Measurements from ENCODE around the gene FBXL14. TPM values are rescaled to one million over a fixed set of nuclear protein-coding genes. Genes with fewer than 3 reads are reported as not detected.

Gene FBXL14
- polyA plus RNA-seq, 1 donor from 2014 or later: 15.1 TPM

DNA sequence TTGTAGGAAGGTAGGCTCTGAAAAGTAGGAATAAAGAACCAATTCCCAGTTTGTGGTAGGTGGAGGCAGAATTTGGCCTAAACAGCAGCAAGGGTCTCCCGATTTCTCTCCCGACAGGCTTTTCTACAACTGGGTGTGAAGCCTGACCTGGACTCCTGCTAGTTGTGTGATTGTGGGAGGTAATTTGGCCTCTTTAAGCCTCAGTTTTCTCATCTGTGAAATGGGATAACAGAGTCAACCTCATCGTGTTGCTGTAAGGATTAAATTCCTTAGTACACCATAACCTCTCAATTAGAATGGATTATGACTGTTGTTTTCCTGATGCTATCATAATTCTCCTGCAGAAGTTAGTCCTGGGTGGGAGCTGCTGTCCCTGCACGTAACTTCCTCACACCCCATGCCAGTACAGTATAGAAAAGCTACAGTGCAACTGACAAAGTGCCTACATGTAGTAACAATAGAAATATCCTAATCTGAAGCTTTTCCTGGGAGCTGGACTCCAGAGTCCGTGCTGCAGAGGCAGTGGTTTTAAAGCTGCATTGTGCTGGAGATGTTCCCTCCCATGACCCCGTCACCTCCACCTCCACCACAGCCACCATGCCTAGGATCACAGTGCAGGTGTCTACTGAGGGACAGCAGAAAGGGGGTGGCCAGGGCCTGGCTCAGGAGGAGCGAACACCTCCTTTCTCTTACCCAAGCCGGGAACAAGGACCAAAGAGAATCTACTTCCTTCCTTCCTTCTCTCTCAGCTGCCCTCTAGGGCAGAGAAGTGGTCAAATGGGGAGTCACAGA lies 76.5 kb downstream of the FBXL14 start:
- Histone ChIP-seq H3K9me3 (ENCODE audit: low read length) (peaks cover 5% of the 10 kb centered on the region), H3K79me2 (replicated peaks; ENCODE audit: insufficient read depth, low read length) (no peaks in the 10 kb centered on the region), H3K9ac (ENCODE audit: low read length) (no peak overlapping the region), H4K20me1 (ENCODE audit: insufficient read depth) (no peaks in the 10 kb centered on the region), H3K4me3 (ENCODE audit: low read length) (no peak overlapping the region), H3K4me2 (ENCODE audit: low read length) (no peak overlapping the region), H3K27me3 (ENCODE audit: insufficient read depth, low read depth, low read length) (no peaks in the 10 kb centered on the region), H3F3A (ENCODE audit: insufficient read depth, low read length, poor library complexity, severe bottlenecking) (no peaks in the 10 kb centered on the region), H3K27ac (ENCODE audit: low read length) (no peak overlapping the region), H3K9me2 (ENCODE audit: insufficient read depth, low read length) (no peaks in the 10 kb centered on the region), H2AFZ (ENCODE audit: low read depth, low read length) (no peak overlapping the region), H3K36me3 (ENCODE audit: insufficient read depth, low read length) (no peaks in the 10 kb centered on the region)
- no peak for TF ChIP-seq RAD21 (conservative IDR thresholded peaks at IDR 0.05)
- no peak for TF ChIP-seq SMC3 (conservative IDR thresholded peaks at IDR 0.05; ENCODE audit: poor library complexity)
- TF ChIP-seq EZH2 (IDR thresholded peaks at IDR 0.05; ENCODE audit: borderline replicate concordance, insufficient read depth, low read length, poor library complexity, severe bottlenecking): no peak
- no peak for TF ChIP-seq MXI1 (conservative IDR thresholded peaks at IDR 0.05; ENCODE audit: poor library complexity, severe bottlenecking)
- no peak for TF ChIP-seq TAF1 (IDR thresholded peaks at IDR 0.05; ENCODE audit: low read depth)
- no peak for TF ChIP-seq EP300 (conservative IDR thresholded peaks at IDR 0.05; ENCODE audit: poor library complexity, severe bottlenecking)
- no peak for TF ChIP-seq POLR2AphosphoS5 (IDR thresholded peaks at IDR 0.05)
- TF ChIP-seq, protein P1, sequence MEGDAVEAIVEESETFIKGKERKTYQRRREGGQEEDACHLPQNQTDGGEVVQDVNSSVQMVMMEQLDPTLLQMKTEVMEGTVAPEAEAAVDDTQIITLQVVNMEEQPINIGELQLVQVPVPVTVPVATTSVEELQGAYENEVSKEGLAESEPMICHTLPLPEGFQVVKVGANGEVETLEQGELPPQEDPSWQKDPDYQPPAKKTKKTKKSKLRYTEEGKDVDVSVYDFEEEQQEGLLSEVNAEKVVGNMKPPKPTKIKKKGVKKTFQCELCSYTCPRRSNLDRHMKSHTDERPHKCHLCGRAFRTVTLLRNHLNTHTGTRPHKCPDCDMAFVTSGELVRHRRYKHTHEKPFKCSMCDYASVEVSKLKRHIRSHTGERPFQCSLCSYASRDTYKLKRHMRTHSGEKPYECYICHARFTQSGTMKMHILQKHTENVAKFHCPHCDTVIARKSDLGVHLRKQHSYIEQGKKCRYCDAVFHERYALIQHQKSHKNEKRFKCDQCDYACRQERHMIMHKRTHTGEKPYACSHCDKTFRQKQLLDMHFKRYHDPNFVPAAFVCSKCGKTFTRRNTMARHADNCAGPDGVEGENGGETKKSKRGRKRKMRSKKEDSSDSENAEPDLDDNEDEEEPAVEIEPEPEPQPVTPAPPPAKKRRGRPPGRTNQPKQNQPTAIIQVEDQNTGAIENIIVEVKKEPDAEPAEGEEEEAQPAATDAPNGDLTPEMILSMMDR (IDR thresholded peaks at IDR 0.05; ENCODE audit: poor library complexity, severe bottlenecking): no peak
- TF ChIP-seq, protein P2, sequence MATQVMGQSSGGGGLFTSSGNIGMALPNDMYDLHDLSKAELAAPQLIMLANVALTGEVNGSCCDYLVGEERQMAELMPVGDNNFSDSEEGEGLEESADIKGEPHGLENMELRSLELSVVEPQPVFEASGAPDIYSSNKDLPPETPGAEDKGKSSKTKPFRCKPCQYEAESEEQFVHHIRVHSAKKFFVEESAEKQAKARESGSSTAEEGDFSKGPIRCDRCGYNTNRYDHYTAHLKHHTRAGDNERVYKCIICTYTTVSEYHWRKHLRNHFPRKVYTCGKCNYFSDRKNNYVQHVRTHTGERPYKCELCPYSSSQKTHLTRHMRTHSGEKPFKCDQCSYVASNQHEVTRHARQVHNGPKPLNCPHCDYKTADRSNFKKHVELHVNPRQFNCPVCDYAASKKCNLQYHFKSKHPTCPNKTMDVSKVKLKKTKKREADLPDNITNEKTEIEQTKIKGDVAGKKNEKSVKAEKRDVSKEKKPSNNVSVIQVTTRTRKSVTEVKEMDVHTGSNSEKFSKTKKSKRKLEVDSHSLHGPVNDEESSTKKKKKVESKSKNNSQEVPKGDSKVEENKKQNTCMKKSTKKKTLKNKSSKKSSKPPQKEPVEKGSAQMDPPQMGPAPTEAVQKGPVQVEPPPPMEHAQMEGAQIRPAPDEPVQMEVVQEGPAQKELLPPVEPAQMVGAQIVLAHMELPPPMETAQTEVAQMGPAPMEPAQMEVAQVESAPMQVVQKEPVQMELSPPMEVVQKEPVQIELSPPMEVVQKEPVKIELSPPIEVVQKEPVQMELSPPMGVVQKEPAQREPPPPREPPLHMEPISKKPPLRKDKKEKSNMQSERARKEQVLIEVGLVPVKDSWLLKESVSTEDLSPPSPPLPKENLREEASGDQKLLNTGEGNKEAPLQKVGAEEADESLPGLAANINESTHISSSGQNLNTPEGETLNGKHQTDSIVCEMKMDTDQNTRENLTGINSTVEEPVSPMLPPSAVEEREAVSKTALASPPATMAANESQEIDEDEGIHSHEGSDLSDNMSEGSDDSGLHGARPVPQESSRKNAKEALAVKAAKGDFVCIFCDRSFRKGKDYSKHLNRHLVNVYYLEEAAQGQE (IDR thresholded peaks at IDR 0.05; ENCODE audit: borderline replicate concordance): no peak

DNA sequence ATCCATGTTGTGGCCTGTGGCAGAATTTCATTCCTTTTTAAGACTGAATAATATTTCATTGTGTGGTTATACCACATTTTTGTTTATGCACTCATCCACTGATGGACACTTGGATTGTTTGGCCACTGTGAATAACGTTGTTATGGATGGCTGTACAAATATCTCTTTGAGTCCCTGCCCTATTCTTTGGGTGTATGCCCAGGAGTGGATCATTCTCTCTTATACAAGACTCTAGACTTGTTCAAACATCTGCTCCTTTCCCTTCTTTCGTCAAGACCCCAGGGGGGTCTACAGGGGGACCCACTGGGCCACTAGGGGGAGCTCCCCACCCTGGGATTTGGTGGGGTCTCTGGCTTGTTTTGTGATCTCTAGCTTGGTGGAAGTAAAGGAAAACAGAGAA lies 77.4 kb downstream of the FBXL14 start:
- Histone ChIP-seq H3K79me2 (replicated peaks; ENCODE audit: insufficient read depth, low read length) (no peaks in the 10 kb centered on the region), H3K36me3 (ENCODE audit: insufficient read depth, low read length) (no peaks in the 10 kb centered on the region), H3F3A (ENCODE audit: insufficient read depth, low read length, poor library complexity, severe bottlenecking) (no peaks in the 10 kb centered on the region), H3K27ac (ENCODE audit: low read length) (no peak overlapping the region), H3K9me2 (ENCODE audit: insufficient read depth, low read length) (no peaks in the 10 kb centered on the region), H3K9me3 (ENCODE audit: low read length) (peaks cover 5% of the 10 kb centered on the region), H2AFZ (ENCODE audit: low read depth, low read length) (no peak overlapping the region), H3K4me3 (ENCODE audit: low read length) (no peak overlapping the region), H4K20me1 (ENCODE audit: insufficient read depth) (no peaks in the 10 kb centered on the region), H3K27me3 (ENCODE audit: insufficient read depth, low read depth, low read length) (no peaks in the 10 kb centered on the region), H3K4me2 (ENCODE audit: low read length) (no peak overlapping the region), H3K9ac (ENCODE audit: low read length) (no peak overlapping the region)
- no peak for TF ChIP-seq POLR2AphosphoS5 (IDR thresholded peaks at IDR 0.05)
- TF ChIP-seq MXI1 (conservative IDR thresholded peaks at IDR 0.05; ENCODE audit: poor library complexity, severe bottlenecking): no peak
- no peak for TF ChIP-seq RAD21 (conservative IDR thresholded peaks at IDR 0.05)
- TF ChIP-seq SMC3 (conservative IDR thresholded peaks at IDR 0.05; ENCODE audit: poor library complexity): no peak
- TF ChIP-seq EP300 (conservative IDR thresholded peaks at IDR 0.05; ENCODE audit: poor library complexity, severe bottlenecking): no peak
- no peak for TF ChIP-seq TAF1 (IDR thresholded peaks at IDR 0.05; ENCODE audit: low read depth)
- TF ChIP-seq, protein P2 (IDR thresholded peaks at IDR 0.05; ENCODE audit: borderline replicate concordance): no peak
- TF ChIP-seq, protein P1 (IDR thresholded peaks at IDR 0.05; ENCODE audit: poor library complexity, severe bottlenecking): no peak
- TF ChIP-seq EZH2 (IDR thresholded peaks at IDR 0.05; ENCODE audit: borderline replicate concordance, insufficient read depth, low read length, poor library complexity, severe bottlenecking): no peak
